Transverse colon (tissue), 4 donors: ENCODE data around the gene SAMHD1. TPM values are rescaled to one million over a fixed set of nuclear protein-coding genes. Genes with fewer than 3 reads are reported as not detected.

Experiments
- DNase-seq: peaks from one replicate; pipeline ENCODE4 v3.0.0-alpha.2; 2019
- H3K27ac ChIP-seq, 4 donors: fragments of 200-600 bp; sonication (generic); 2 replicates each; pipeline ENCODE4 v1.5.1; 2016 to 2018; ENCODE audit warnings: inconsistent platforms in 4 of 4
- H3K27me3 ChIP-seq: fragments of 200-600 bp; sonication (generic); 2 replicates; pipeline ENCODE4 v1.5.1; 2017; ENCODE audit warnings: inconsistent platforms
- H3K36me3 ChIP-seq, 4 donors: fragments of 200-600 bp; sonication (generic); 2 replicates each; pipeline ENCODE4 v1.5.1; 2017 to 2019; ENCODE audit warnings: inconsistent platforms in 4 of 4
- H3K4me1 ChIP-seq, 4 donors: fragments of 200-600 bp; sonication (generic); 2 replicates each; pipeline ENCODE4 v1.5.1; 2017 to 2020; ENCODE audit warnings: inconsistent platforms in 4 of 4
- H3K4me3 ChIP-seq, 4 donors: fragments of 200-600 bp; sonication (generic); 1 replicate in 1 of 4; 2 replicates in 3 of 4; pipeline versions ENCODE4 v1.5.1 to v1.6.1; 2017 to 2019; ENCODE audit warnings: inconsistent platforms in 4 of 4
- H3K9me3 ChIP-seq, 2 donors: fragments of 200-600 bp; sonication (generic); 2 replicates each; pipeline ENCODE4 v1.5.1; 2017 to 2019; ENCODE audit warnings: inconsistent platforms in 2 of 2
- EP300 ChIP-seq: sonication (generic); formaldehyde crosslinking; IDR thresholded peaks from one replicate; pipeline ENCODE4 v1.6.1; 2017; ENCODE audit warnings: antibody characterized with exemption, low read depth
- POLR2A ChIP-seq: fragments of 450-650 bp; IDR thresholded peaks from one replicate; pipeline ENCODE4 v1.6.1; 2016; ENCODE audit warnings: antibody characterized with exemption, mild to moderate bottlenecking, moderate library complexity
- POLR2AphosphoS5 ChIP-seq, 3 donors: sonication (generic); formaldehyde crosslinking; IDR thresholded peaks; one replicate each; pipeline ENCODE4 v1.6.1; 2016; ENCODE audit warnings: antibody characterized with exemption in 3 of 3
- WGBS, 2 donors: methylation state at CpG; one replicate each; pipeline ENCODE4 v1.1.5; 2018; ENCODE audit warnings: low coverage in 1 of 2; 5-methylcytosine and 5-hydroxymethylcytosine counted together
- in situ Hi-C, 4 donors: fragments of 200-750 bp; cut with MboI; loops; one replicate each; pipeline versions ENCODE4 v1.15.0 to v1.15.1; 2017; ENCODE audit warnings: low sequenced_read_pairs in 3 of 4, low pct_ligation_motif_present in 1 of 4, low pct_unique_long_range_greater_than_20kb in 1 of 4
- intact Hi-C: fragments of 100-400 bp; cut with DNase I; formaldehyde crosslinking; loops from one replicate; pipeline ENCODE4 v1.15.1; 2023; ENCODE audit warnings: low total_unique reads
- total RNA-seq, 4 donors: library from RNA; depleted of rRNA; stranded (reverse); fragments of >200 nt; gene quantifications; one replicate each; pipeline ENCODE4 v1.1.0, GENCODE V29; 2016
- TF ChIP-seq, protein P1 (sequence below), 5 experiments: fragments of 200-600 bp in 3 of 5; fragments of 450-650 bp in 2 of 5; sonication (generic) in 3 of 5; IDR thresholded peaks; 1 replicate in 2 of 5; 2 replicates in 3 of 5; pipeline ENCODE4 v1.5.1; 2016 to 2017; ENCODE audit warnings: antibody characterized with exemption in 5 of 5, inconsistent platforms in 3 of 5, mild to moderate bottlenecking in 2 of 5, moderate library complexity in 1 of 5

The SAMHD1 gene
- total RNA-seq, 4 donors from 2014 or later, result 40.6 to 96.9 (median 70.6) TPM

DNA sequence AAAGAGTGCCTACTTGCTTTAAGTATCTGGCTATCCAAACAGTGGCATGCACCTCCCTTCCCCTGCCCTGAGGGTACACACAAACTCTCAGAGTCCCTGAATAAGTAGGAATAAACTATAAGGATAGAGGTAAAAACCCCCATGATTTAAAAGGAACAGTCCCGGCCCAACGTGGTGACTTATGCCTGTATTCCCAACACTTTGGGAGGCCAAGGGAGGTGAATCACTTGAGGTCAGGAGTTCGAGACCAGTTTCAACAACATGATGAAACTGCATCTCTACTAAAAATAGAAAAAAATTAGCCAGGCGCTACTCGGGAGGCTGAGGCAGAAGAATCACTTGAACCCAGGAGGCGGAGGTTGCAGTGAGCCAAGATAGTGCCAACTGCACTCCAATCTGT lies 22.2 kb downstream of the SAMHD1 start:
- no peaks in the 10 kb centered on the region for H3K9me3 ChIP-seq
- WGBS, 2 donors, result 83 to 91% methylated on average over 4 to 6 of the region's 6 CpGs
- TF ChIP-seq, protein P1, sequence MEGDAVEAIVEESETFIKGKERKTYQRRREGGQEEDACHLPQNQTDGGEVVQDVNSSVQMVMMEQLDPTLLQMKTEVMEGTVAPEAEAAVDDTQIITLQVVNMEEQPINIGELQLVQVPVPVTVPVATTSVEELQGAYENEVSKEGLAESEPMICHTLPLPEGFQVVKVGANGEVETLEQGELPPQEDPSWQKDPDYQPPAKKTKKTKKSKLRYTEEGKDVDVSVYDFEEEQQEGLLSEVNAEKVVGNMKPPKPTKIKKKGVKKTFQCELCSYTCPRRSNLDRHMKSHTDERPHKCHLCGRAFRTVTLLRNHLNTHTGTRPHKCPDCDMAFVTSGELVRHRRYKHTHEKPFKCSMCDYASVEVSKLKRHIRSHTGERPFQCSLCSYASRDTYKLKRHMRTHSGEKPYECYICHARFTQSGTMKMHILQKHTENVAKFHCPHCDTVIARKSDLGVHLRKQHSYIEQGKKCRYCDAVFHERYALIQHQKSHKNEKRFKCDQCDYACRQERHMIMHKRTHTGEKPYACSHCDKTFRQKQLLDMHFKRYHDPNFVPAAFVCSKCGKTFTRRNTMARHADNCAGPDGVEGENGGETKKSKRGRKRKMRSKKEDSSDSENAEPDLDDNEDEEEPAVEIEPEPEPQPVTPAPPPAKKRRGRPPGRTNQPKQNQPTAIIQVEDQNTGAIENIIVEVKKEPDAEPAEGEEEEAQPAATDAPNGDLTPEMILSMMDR (IDR thresholded peaks at IDR 0.05), result no peak
- no peak for TF ChIP-seq POLR2A
- TF ChIP-seq EP300, result no peak
- TF ChIP-seq POLR2AphosphoS5 (IDR thresholded peaks at IDR 0.05), result no peak
- peaks cover 0 to 39% (median 8%) of the 10 kb centered on the region in 4 donors for H3K36me3 ChIP-seq
- no peak for DNase-seq
- H3K4me1 ChIP-seq, result peaks cover 0 to 9% (median 2%) of the 10 kb centered on the region in 4 donors
- peak overlapping the region in 2 of 4 donors; percentile 30 to 60 for H3K27ac ChIP-seq
- intact Hi-C loops, result no loop called here
- in situ Hi-C loops, result no loop called here
- H3K27me3 ChIP-seq, result no peaks in the 10 kb centered on the region
- no peak overlapping the region for H3K4me3 ChIP-seq

DNA sequence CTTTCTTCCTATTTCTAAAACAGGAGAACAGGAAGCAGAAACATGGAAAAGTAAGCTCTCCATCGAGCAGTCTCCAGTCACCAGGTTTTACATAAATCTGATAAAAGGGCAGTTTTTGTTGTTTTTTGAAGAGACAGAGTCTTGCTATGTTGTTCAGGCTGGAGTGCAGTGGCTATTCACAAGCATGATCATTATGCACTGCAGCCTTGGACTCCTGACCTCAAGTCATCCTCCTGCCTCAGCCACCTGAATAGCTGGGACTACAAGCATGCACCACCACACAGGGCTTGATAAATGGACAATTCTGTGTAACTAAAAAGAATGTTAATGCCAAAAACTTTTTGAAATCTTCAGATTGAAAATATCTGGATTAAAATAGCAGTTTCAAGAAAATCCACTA lies 23.8 kb downstream of the SAMHD1 start:
- Histone ChIP-seq H3K4me3 (no peak overlapping the region), H3K27ac (peak overlapping the region in 2 of 4 donors; percentile 4 to 5), H3K27me3 (no peaks in the 10 kb centered on the region), H3K9me3 (no peaks in the 10 kb centered on the region), H3K4me1 (peaks cover 0 to 16% (median 2%) of the 10 kb centered on the region in 4 donors), H3K36me3 (peaks cover 0 to 35% (median 8%) of the 10 kb centered on the region in 4 donors)
- intact Hi-C loops (no loop called here), in situ Hi-C loops (no loop called here)
- TF ChIP-seq EP300 (no peak), POLR2A (no peak), POLR2AphosphoS5 (IDR thresholded peaks at IDR 0.05) (no peak)
- TF ChIP-seq, protein P1 (IDR thresholded peaks at IDR 0.05), result no peak
- no peak for DNase-seq
- WGBS, 2 donors, result 91 to 100% methylated on average over 1 of the region's 1 CpG

DNA sequence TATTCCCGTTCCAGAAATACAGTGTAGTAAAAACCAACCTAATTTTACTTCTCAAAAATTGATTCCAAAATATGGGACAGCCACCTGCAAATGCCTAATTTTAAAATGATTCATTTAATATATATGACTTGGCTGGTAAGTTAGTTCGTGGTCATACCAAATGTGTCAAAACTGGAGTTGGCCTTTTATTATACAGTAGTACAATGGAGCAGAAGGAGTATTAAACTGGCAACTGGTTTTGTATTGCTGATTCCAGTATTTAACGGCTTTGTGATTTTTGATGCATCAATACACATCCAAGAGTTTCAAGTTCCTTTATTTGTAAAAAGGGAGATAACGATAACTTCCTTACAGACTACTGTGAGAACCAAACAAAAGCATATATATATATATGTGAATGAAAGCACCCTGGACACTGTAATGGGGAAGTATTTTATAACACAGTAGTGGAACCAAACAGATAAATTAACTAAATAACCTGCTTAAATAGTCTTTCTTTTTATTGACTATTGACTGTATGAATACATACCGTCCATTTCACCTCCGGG lies 24.8 kb downstream of the SAMHD1 start:
- Histone ChIP-seq H3K27me3 (no peaks in the 10 kb centered on the region), H3K4me1 (peaks cover 0 to 16% (median 2%) of the 10 kb centered on the region in 4 donors), H3K27ac (no peak overlapping the region), H3K4me3 (no peak overlapping the region), H3K9me3 (no peaks in the 10 kb centered on the region), H3K36me3 (peaks cover 0 to 35% (median 8%) of the 10 kb centered on the region in 4 donors)
- in situ Hi-C loops (no loop called here), intact Hi-C loops (no loop called here)
- 79 to 87% methylated on average over 6 of the region's 6 CpGs for WGBS, 2 donors
- TF ChIP-seq, protein P1 (IDR thresholded peaks at IDR 0.05), result no peak
- DNase-seq, result no peak

DNA sequence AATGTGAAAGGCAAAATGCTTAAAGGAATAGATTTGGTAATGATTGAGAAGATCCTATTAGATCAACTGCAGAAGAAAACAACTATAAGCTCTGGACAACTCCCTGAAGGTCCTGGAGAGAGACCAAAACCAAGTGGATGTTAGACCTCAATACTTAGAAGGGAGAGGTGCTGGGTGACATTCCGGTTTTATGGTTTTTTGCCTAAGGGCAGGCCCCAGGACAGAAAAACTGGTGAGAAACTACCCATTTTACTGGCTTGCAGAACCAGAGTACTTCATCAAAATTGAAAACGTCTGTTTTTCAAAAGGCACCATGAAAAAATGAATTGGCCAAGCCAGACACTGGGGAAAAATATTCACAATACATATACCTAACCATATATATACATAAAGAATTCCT lies 26.3 kb downstream of the SAMHD1 start:
- no peaks in the 10 kb centered on the region for H3K9me3 ChIP-seq
- no peak for DNase-seq
- TF ChIP-seq, protein P1 (IDR thresholded peaks at IDR 0.05), result no peak
- TF ChIP-seq POLR2AphosphoS5 (IDR thresholded peaks at IDR 0.05) (no peak), EP300 (no peak), POLR2A (no peak)
- peaks cover 0 to 12% (median 0%) of the 10 kb centered on the region in 4 donors for H3K4me1 ChIP-seq
- no peak overlapping the region for H3K4me3 ChIP-seq
- WGBS, 2 donors, result 82 to 90% methylated on average over 2 of the region's 2 CpGs
- H3K36me3 ChIP-seq, result peaks cover 0 to 31% (median 8%) of the 10 kb centered on the region in 4 donors
- intact Hi-C loops, result no loop called here
- H3K27me3 ChIP-seq, result no peaks in the 10 kb centered on the region
- in situ Hi-C loops, result no loop called here
- no peak overlapping the region for H3K27ac ChIP-seq
